HG03378 (cell line): ENCODE results near the gene EEF2.

Source experiments
- ATAC-seq: cut with Tn5 transposase; IDR thresholded peaks from one replicate; pipeline ENCODE4 v1.9.1; 2021; ENCODE audit warnings: mild to moderate bottlenecking, moderate library complexity; ENCODE audit not compliant: unreplicated experiment

EEF2 gene

DNA sequence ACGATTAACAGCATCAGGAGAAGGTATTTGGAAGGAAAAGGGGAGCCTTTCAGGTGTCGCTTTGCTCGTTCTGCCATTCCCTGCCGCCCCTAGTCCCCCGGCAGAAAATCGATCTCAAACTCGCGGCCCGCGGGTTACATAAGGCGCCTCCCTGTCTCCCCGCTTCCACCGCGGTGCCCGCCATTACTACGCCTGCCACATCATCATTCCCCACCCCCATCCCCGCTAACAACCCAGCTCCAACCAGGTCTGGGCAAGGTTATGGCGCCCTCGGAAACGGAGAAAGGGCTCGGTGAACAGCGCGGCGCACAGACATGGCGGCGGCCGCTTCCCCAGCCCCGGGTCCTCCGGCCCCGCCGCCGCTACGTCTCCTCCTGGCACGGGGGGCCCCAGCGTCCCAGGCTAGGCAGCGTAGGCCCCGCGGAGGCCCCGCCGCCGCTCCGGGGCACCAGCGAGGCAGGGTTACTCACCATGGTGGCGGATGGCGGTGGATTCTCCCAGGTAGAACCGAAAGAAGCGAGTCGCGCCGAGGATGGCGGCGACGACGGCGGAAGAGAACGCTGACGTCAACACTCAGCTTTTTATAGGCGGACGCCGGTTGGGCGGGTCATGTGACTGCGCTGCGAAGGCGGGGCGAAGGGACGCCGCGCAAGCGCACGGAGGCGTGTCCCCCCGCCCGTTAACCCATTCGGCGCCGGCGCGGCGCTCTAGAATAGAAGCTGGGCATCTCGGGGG is at the start of gene EEF2:
TSS of gene EEF2 (minus strand) at position 556 of the 735 bp plus-strand sequence. CDS start at position 473, 83 bp downstream.
- ATAC-seq: no peak

GRCh38 chr19:4034048-4035017 is 49.1 kb upstream of the EEF2 start:
- ATAC-seq: no peak

DNA sequence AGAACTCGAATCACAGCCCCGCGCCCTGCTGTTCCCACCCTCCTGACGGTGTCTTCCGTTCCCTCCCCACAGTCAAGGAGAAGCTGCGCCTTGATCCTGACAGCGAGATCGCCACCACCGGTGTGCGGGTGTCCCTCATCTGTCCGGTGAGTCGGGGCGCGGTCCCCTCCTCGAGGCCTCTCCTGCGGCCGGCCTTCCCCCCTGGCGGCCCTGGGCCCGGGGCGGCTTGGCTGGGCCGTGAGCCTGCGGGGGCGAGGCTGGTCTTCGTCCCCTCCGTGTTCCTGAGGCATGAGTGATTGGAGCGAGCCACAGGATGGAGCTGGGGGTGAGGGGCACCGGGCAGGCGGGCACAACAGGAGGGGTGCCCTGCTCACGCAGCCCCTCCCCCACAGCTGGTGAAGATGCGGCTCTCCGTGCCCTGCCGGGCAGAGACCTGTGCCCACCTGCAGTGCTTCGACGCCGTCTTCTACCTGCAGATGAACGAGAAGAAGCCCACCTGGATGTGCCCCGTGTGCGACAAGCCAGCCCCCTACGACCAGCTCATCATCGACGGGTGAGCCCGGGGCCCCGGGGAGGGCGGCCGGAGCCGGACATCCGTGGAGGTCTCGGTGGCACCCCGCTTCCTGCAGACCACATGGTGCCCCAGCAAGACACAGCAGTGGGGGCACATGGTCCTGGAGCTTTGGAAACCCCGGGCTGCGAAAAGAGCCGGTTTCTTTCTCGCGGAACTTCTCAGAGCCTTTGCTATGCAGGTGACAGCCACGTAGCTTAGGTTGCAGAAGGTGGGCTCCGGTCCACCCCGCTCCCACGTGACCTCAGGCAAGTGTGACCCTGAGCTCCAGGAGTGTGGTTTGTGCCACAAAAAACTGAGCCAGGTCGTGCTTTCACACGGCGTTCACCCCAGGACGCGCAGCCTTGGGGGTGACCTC is 48.0 kb upstream of the EEF2 start:
- no peak for ATAC-seq

DNA sequence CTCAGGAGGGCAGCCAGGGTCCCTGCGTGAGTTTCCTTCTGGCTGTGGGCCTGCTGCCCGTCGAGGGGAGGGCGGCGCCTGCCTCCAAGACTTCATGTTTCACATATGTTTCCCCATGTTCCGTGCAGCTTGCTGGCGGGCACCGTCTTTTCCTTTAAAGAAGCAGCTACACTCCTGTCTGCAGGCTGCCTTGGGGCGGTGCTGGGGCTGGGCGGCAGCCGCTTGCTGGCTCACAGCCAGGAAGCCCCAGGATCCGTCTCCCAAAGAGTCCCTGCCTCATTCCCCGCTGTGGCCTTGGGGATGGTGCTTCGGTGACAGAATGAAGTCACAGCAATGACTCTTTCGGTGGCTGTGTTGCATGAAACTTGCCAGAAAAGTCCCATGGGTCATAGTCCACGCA is 47.2 kb upstream of the EEF2 start:
- ATAC-seq: no peak

DNA sequence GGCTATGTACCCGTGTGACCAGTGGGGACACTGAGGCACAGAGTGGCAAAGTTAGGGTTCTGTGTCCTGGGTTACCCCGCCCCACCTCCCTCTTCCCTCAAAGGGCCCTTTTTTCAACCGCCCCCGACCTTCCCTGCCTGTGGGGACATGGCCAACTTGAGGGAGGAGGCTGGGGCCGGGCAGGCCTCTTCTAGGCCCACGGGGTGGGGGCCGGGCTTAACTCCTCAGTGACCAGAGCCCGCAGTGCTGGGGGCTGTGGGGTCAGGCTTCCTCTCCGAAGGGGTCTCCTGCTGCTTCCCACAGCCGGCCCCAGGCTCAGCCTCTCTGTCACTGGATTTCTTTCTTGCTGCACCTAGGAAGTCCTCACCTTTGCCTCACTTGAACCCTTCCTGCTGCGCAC is 46.2 kb upstream of the EEF2 start:
- ATAC-seq: no peak

- ATAC-seq: no peak
Observed at GRCh38 chr19:4030981-4031380, 45.7 kb upstream of the EEF2 start.

DNA sequence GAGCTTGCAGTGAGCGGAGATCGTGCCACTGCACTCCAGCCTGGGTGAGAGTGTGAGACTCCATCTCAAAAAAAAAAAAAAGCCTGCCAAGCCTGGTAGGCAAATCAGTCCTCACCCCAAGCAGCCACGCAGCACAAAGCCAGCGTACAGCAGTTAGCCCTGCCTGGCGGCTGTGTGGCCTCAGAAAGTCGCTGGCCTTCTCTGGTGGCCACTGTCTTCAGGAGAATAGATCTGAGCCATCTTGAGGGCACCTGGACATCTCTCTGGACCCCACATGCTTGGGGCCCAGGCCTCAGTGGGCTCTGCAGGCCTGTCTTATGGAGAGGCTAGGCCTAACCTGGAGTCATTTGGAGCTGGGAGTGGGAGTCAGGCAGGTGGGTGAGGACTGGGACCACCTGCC is 45.3 kb upstream of the EEF2 start:
- no peak for ATAC-seq

- no peak for ATAC-seq
Observed at GRCh38 chr19:4029247-4029614, 44.0 kb upstream of the EEF2 start.

DNA sequence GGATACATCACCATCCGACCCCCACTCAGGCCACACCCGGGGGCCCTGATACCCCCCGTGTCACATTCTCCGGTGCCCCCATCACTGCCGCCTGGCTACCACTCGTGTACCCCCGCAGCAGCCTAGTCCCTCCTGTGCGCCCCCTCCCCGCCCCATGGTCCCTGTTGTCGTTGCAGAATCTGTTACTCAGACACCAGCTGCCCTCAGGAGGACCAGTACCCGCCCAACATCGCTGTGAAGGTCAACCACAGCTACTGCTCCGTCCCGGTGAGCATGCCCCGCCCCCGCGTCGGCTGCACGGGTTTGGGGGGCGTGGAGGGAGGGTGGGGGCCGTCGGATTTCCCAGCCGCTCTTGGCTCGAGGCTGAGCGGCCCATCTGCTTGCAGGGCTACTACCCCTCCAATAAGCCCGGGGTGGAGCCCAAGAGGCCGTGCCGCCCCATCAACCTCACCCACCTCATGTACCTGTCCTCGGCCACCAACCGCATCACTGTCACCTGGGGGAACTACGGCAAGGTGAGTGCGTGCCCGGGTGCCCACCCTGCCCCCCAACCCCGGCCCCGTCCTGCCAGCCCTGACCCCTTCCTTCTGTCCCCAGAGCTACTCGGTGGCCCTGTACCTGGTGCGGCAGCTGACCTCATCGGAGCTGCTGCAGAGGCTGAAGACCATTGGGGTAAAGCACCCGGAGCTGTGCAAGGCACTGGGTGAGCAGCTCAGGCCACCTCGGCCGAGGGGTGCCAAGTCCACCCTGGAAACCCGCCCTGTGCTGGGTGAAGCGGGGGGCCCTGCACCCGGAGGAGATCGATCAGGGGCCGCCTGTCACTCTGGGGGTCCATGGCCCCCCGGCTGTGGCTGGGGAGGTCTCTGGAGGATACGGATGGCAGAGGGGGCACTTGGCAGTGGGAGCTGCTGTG is 43.3 kb upstream of the EEF2 start:
- ATAC-seq: no peak

DNA sequence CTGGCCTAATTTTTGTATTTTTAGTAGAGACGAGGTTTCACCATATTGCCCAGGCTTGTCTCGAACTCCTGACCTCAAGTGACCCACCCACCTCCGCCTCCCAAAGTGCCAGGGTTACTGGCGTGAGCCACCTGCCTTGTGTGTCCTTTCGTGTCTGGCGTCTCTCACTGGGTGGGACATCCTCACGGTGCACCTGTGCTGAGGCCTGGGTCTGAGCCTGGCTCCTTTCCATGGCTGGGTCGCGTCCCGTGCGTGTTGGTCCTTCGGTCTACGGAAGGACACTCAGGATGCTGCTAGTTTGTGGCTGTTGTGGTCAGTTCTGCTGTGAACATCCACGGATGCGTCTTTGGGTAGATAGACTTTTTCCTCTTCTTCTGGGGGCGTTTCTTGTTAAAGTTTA is 41.9 kb upstream of the EEF2 start:
- no peak for ATAC-seq

- no peak for ATAC-seq
Observed at GRCh38 chr19:4025317-4025716, 40.1 kb upstream of the EEF2 start.

DNA sequence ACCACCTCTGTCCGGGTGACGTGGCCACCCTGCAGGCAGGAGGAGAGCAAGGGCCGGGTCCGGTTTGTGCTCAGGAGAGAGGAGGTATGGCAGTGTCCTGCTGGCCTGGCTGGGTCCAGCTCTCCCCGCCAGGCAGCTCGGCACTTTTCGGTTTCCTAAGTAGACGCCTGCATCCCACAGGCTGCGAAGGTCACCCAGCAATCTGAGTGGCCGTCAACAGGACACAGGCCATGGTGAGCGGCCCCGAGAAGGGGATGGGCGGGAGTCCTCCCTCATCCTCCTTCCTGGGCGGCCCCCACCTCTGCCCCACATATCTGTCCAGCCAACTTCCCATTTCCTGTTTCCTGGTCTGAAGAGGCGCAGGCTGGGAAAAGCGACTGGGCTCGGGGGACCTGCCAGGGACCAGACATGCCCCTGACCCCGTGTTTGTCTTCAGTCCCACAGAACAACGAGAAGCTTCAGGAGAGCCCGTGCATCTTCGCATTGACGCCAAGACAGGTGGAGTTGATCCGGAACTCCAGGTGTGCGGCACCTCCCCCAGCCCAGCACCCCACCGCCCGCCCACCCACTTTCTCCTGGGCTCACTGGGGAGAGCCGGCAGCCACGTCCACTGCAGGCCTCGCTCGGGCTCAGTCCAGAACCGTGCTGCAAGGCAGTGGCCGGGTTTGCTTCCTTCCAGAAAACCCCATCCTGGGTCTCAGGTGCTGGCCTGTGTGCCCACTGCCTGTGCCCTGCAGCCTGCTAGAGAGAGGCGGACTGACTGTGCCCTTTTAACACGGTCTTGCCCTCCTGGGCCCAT is 38.5 kb upstream of the EEF2 start:
- ATAC-seq: no peak

- no peak for ATAC-seq
Observed at GRCh38 chr19:4019578-4019977, 34.3 kb upstream of the EEF2 start.

GRCh38 chr19:4018775-4019504 is 33.7 kb upstream of the EEF2 start:
- no peak for ATAC-seq

GRCh38 chr19:4018140-4018613 is 32.9 kb upstream of the EEF2 start:
- ATAC-seq: no peak

GRCh38 chr19:4016903-4017638 is 31.8 kb upstream of the EEF2 start:
- no peak for ATAC-seq

GRCh38 chr19:4016486-4016885 is 31.2 kb upstream of the EEF2 start:
- no peak for ATAC-seq
